Measurements from ENCODE around the gene ASIC2. TPM values are rescaled to one million over a fixed set of nuclear protein-coding genes. Genes with fewer than 3 reads are reported as not detected.
A peak's percentile ranks its signal among the peaks of the same experiment; 100 is the strongest.

The ASIC2 gene
- polyA plus RNA-seq, 1 experiment: 0.05 TPM

DNA sequence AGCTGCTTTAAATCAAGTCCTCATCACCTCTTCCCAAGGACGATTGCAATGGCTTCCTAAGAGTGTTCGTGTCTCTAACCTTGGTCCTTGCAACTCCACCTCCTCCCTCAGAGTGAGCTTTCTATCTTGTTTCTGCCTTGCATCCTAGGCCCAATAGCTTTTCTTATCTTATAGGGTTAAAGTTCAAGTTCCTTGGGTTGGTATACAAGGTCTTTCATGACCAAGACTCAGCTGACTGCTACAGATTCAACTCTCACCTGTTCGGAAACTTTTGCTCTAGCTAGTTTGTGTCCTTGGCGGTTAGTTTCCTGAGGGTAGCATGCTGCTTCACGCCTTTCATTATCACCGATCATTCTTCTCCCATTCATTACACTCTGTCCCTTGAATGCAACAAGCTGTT lies 290.8 kb downstream of the ASIC2 start:
- H3K27me3 ChIP-seq (ENCODE audit: control insufficient read depth, insufficient read depth, low read length): peaks cover 3% of the 10 kb centered on the region
- POLR2A ChIA-PET: interaction anchor here (0.6 kb wide), 1 partner anchor 90 kb away, joined by 3 read pairs; no protein-coding TSS in a partner anchor
- CTCF ChIA-PET: interaction anchor here (1.0 to 2.7 kb wide), 2 partner anchors 126 to 540 kb away, joined by 3 to 10 read pairs; partner anchors contain the start of gene MYO1D
- H3K4me3 ChIP-seq (ENCODE audit: low read depth, low read length): no peak overlapping the region
- no peak for DNase-seq (ENCODE audit: low read depth)
- no peak for TF ChIP-seq CTCF (IDR thresholded peaks at IDR 0.05; ENCODE audit: insufficient read depth, low read depth, low read length)
- H3K36me3 ChIP-seq (ENCODE audit: control insufficient read depth, insufficient read depth, low read length): no peaks in the 10 kb centered on the region

DNA sequence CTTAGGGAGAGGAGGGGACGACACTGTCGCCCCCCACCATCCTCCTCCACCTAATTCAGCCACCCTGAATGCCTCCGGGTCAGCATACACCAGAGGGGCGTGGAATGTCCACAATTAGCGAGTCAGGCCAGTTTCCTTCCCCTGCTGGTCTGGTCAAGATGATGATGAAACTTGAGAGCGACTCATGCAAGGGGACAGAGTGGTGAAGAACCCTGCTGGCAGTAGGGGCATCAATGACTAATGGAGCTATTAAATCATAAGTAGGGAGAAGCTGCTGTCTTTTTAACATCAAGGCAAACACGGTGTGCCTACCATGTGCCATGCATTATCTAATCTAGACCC lies 294.2 kb downstream of the ASIC2 start:
- POLR2A ChIA-PET: no interaction called here
- Histone ChIP-seq H3K27me3 (ENCODE audit: control insufficient read depth, insufficient read depth, low read length) (peaks cover 8% of the 10 kb centered on the region), H3K4me3 (ENCODE audit: low read depth, low read length) (peak overlapping the region; percentile 15; the same call in 1 of the 2 replicates), H3K36me3 (ENCODE audit: control insufficient read depth, insufficient read depth, low read length) (no peaks in the 10 kb centered on the region)
- DNase-seq (ENCODE audit: low read depth): peak; percentile 16
- no peak for TF ChIP-seq CTCF (IDR thresholded peaks at IDR 0.05; ENCODE audit: insufficient read depth, low read depth, low read length)
- CTCF ChIA-PET: interaction anchor here (0.6 to 3.5 kb wide), 21 partner anchors 12 to 220 kb away, joined by 3 to 32 read pairs (median 4); partner anchors contain the start of gene MYO1D

DNA sequence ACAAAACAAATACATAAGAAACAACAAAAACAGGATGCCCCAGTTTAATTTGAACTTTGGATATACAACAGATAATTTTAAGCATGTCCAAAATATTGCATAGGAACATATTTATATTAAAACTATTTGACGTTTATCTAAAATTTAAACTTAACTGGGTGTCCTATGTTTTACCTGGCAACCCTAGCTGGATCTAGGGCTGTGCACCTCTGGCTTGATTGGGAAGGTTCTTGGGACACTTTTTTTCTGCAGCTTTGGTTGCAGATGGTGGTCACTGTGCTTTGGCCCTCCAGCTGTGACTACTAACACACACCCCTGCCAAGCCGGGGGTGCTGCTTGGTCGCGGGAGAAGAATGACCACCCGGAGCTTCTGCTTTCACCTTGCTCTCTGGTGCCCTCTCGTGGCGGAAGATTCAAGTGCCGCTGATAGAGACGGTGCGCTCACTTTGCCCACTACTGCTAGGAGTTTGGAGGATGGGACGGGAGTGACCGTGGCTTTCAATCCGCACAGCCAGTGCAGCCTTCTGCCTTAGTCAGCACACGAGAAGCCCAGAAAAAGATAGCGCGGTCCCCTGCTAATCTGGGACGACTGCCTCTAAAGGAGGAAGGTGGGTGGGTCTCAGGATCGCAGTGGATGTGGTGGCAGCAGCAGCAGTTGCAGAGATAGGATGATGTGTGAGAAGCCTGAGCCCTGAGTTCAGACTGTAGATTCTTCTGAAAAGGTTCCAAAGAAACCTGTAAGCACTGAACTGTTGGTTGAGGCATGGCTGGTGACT lies 294.8 kb downstream of the ASIC2 start:
- CTCF ChIA-PET: interaction anchor here (0.6 to 3.5 kb wide), 34 partner anchors 12 to 217 kb away, joined by 3 to 32 read pairs (median 4); partner anchors contain the start of gene MYO1D
- TF ChIP-seq CTCF (IDR thresholded peaks at IDR 0.05; ENCODE audit: insufficient read depth, low read depth, low read length): peak; percentile 95
- POLR2A ChIA-PET: no interaction called here
- Histone ChIP-seq H3K4me3 (ENCODE audit: low read depth, low read length) (peak overlapping the region; percentile 15; the same call in 1 of the 2 replicates), H3K36me3 (ENCODE audit: control insufficient read depth, insufficient read depth, low read length) (no peaks in the 10 kb centered on the region), H3K27me3 (ENCODE audit: control insufficient read depth, insufficient read depth, low read length) (peaks cover 10% of the 10 kb centered on the region)
- peak; percentile 23 for DNase-seq (ENCODE audit: low read depth)

DNA sequence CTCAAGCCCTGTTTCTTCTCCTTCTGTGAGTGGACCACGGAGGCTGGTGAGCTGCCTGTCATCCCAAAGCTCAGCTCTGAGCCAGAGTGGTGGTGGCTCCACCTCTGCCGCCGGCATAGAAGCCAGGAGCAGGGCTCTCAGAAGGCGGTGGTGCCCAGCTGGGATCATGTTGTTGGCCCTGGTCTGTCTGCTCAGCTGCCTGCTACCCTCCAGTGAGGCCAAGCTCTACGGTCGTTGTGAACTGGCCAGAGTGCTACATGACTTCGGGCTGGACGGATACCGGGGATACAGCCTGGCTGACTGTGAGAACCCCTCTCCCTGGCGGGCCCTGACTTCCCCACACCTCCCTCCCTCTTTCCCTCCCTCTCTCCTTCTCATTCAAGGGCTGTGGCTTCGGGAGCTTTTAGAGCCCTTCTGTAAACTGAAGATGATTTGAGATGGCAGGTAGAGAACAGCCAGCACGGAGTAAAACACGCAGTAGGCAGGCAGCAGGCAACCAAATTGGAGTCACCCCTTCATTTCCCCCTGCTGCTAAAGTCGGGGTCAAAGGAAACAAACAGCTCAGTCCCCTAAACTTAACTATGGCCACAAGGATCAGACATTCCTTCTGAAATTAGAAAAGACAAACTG lies 297.6 kb downstream of the ASIC2 start:
- Histone ChIP-seq H3K4me3 (ENCODE audit: low read depth, low read length) (no peak overlapping the region), H3K36me3 (ENCODE audit: control insufficient read depth, insufficient read depth, low read length) (no peaks in the 10 kb centered on the region), H3K27me3 (ENCODE audit: control insufficient read depth, insufficient read depth, low read length) (peaks cover 10% of the 10 kb centered on the region)
- TF ChIP-seq CTCF (IDR thresholded peaks at IDR 0.05; ENCODE audit: insufficient read depth, low read depth, low read length): no peak
- DNase-seq (ENCODE audit: low read depth): no peak
- ChIA-PET POLR2A (no interaction called here), CTCF (interaction anchor here (0.6 to 3.0 kb wide), 8 partner anchors 16 to 200 kb away, joined by 3 to 10 read pairs (median 4); partner anchors contain the start of gene MYO1D)

DNA sequence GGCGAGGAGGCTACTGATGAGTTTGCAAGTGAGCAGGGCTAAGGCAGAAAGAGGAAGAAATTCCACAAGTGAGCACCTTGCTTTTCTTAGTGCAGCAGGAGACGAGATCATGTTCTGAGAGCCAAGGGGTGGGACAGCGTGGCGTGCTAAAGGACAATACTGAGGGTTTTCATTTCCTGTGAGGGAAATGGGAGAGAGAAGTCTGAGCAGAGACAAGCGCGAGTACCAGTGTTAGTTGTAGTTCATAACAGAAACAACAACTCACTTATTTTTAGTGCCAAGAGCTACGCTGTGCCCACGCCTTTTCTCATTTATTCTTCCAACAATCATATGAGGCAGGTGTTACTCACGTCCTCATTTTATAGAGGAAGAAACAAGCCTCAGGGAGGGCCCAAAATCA lies 299.1 kb downstream of the ASIC2 start:
- CTCF ChIA-PET: interaction anchor here (3.0 kb wide), 1 partner anchor 117 kb away, joined by 10 read pairs; the partner anchor contains the start of gene MYO1D
- no peak for DNase-seq (ENCODE audit: low read depth)
- H3K27me3 ChIP-seq (ENCODE audit: control insufficient read depth, insufficient read depth, low read length): peaks cover 10% of the 10 kb centered on the region
- H3K4me3 ChIP-seq (ENCODE audit: low read depth, low read length): no peak overlapping the region
- no peaks in the 10 kb centered on the region for H3K36me3 ChIP-seq (ENCODE audit: control insufficient read depth, insufficient read depth, low read length)
- POLR2A ChIA-PET: no interaction called here
- TF ChIP-seq CTCF (IDR thresholded peaks at IDR 0.05; ENCODE audit: insufficient read depth, low read depth, low read length): no peak
